Adrenal gland (tissue), 12 donors: ENCODE results near the gene TIMP3. TPM values are rescaled to one million over a fixed set of nuclear protein-coding genes. Genes with fewer than 3 reads are reported as not detected.
A peak's percentile ranks its signal among the peaks of the same experiment; 100 is the strongest.

Source experiments
- DNase-seq, 7 donors: peaks; one replicate each; pipeline ENCODE4 v3.0.0-alpha.2; 2019 to 2020
- H3K27ac ChIP-seq, 5 donors: fragments of 200-600 bp; sonication (generic) in 4 of 5; 1 replicate in 3 of 5; 2 replicates in 2 of 5; pipeline versions ENCODE4 v1.5.1 to v1.8.0; 2016 to 2020; ENCODE audit warnings: mild to moderate bottlenecking in 1 of 5
- H3K27me3 ChIP-seq: fragments of 200-600 bp; 2 replicates; pipeline ENCODE4 v1.8.0; 2021
- H3K36me3 ChIP-seq, 2 donors: fragments of 200-600 bp; replicated peaks in 1 of 2; 1 replicate in 1 of 2; 2 replicates in 1 of 2; pipeline versions ENCODE4 v1.5.1 to v1.8.0; 2018 to 2022
- H3K4me1 ChIP-seq, 2 donors: fragments of 200-600 bp; replicated peaks in 1 of 2; 1 replicate in 1 of 2; 2 replicates in 1 of 2; pipeline versions ENCODE4 v1.5.1 to v1.8.0; 2018 to 2021
- H3K4me3 ChIP-seq, 4 donors: fragments of 200-600 bp; sonication (generic) in 3 of 4; one replicate each; pipeline ENCODE4 v1.5.1; 2016 to 2018
- H3K9me3 ChIP-seq, 3 donors: fragments of 200-600 bp; sonication (generic) in 1 of 3; replicated peaks in 1 of 3; 1 replicate in 2 of 3; 2 replicates in 1 of 3; pipeline versions ENCODE4 v1.5.1 to v1.8.0; 2016 to 2021
- POLR2A ChIP-seq, 2 donors: fragments of 450-650 bp; IDR thresholded peaks; one replicate each; pipeline ENCODE4 v1.6.1; 2017; ENCODE audit warnings: antibody characterized with exemption in 2 of 2, mild to moderate bottlenecking in 2 of 2, moderate library complexity in 1 of 2
- WGBS, 4 donors: extraction: QIAGEN DNeasy Blood & Tissue Kit in 2 of 4; methylation state at CpG; one replicate each; pipeline versions ENCODE4 v1.1.5 to v1.1.7; 2013 to 2017; 5-methylcytosine and 5-hydroxymethylcytosine counted together
- intact Hi-C, 2 donors: fragments of 100-400 bp; cut with DNase I; formaldehyde crosslinking; loops; one replicate each; pipeline versions ENCODE4 v1.14.1 to v1.15.0; 2022 to 2023
- polyA plus RNA-seq, 3 donors: library from polyadenylated mRNA; stranded (reverse); fragments of 200-250 nt in 2 of 3; fragments of 350-450 nt in 1 of 3; fragmentation: Illumina TruSeq in 1 of 3; extraction: RNeasy Lipid Tissue Mini Kit (QIAGEN cat#74804) in 1 of 3; gene quantifications; one replicate each; pipeline ENCODE4 v1.2.3, GENCODE V29; 2013 to 2014
- total RNA-seq, 9 donors: library from RNA; depleted of rRNA in 4 of 9; stranded (reverse); fragments of >200 nt in 4 of 9; fragments of 120-200 nt in 1 of 9; fragmentation: NEBNext Ultra II Directional in 1 of 9; extraction: Animal tissue kit (Norgen Biotek cat#: 25700) in 1 of 9; gene quantifications; one replicate each; pipeline versions ENCODE4 v1.1.0 to v1.2.4, GENCODE V29; 2013 to 2023
- TF ChIP-seq, protein P1 (sequence below), 6 experiments: fragments of 450-650 bp in 4 of 6; fragments of 200-600 bp in 2 of 6; sonication (generic) in 1 of 6; IDR thresholded peaks; 1 replicate in 5 of 6; 2 replicates in 1 of 6; pipeline versions ENCODE4 v1.5.1 to v1.8.0; 2016 to 2021; ENCODE audit warnings: antibody characterized with exemption in 6 of 6, mild to moderate bottlenecking in 2 of 6, moderate library complexity in 1 of 6
- donor health status: healthy with polysubstance abuse.
- donor health status: Bipolar disorder and iron deficiency.
- donor health status: DM: yes; HTN: yes; CAD: no.
- donor health status: DM: no; HTN: no; CAD: no.
- donor health status: DM: no; HTN: no; CAD: no.
- donor health status: DM: yes; HTN: yes; CAD: no.

TIMP3 gene
- total and polyA plus RNA-seq, 12 donors: 78.0 to 677 (median 334) TPM

DNA sequence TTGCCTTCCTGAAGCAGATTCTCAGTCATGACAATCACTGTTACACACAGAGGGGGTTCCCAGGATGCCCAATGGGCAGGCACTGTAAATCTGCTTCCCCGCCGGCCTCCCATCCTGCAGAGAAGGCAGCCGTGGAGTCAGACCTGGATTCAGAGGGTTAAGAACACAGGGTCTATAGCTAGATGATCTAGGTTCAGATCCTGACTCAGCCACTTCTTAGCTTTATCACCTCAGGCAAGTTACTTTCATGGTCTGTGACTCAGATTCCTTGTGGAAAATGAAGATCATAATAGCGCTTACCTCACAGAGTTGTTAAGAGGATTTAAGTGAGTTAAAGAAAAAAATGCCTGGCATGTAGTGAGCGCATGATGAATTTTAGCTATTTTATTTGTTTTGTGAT lies 95.9 kb downstream of the TIMP3 start:
- Histone ChIP-seq H3K36me3 (no peaks in the 10 kb centered on the region), H3K4me1 (no peaks in the 10 kb centered on the region), H3K27me3 (no peaks in the 10 kb centered on the region), H3K9me3 (no peaks in the 10 kb centered on the region), H3K27ac (no peak overlapping the region), H3K4me3 (no peak overlapping the region)
- TF ChIP-seq, protein P1, sequence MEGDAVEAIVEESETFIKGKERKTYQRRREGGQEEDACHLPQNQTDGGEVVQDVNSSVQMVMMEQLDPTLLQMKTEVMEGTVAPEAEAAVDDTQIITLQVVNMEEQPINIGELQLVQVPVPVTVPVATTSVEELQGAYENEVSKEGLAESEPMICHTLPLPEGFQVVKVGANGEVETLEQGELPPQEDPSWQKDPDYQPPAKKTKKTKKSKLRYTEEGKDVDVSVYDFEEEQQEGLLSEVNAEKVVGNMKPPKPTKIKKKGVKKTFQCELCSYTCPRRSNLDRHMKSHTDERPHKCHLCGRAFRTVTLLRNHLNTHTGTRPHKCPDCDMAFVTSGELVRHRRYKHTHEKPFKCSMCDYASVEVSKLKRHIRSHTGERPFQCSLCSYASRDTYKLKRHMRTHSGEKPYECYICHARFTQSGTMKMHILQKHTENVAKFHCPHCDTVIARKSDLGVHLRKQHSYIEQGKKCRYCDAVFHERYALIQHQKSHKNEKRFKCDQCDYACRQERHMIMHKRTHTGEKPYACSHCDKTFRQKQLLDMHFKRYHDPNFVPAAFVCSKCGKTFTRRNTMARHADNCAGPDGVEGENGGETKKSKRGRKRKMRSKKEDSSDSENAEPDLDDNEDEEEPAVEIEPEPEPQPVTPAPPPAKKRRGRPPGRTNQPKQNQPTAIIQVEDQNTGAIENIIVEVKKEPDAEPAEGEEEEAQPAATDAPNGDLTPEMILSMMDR (IDR thresholded peaks at IDR 0.05): no peak
- no peak for TF ChIP-seq POLR2A (IDR thresholded peaks at IDR 0.05)
- WGBS, 4 donors: 89 to 99% (median 95%) methylated on average over 5 of the region's 5 CpGs
- intact Hi-C loops: no loop called here
- DNase-seq: no peak

DNA sequence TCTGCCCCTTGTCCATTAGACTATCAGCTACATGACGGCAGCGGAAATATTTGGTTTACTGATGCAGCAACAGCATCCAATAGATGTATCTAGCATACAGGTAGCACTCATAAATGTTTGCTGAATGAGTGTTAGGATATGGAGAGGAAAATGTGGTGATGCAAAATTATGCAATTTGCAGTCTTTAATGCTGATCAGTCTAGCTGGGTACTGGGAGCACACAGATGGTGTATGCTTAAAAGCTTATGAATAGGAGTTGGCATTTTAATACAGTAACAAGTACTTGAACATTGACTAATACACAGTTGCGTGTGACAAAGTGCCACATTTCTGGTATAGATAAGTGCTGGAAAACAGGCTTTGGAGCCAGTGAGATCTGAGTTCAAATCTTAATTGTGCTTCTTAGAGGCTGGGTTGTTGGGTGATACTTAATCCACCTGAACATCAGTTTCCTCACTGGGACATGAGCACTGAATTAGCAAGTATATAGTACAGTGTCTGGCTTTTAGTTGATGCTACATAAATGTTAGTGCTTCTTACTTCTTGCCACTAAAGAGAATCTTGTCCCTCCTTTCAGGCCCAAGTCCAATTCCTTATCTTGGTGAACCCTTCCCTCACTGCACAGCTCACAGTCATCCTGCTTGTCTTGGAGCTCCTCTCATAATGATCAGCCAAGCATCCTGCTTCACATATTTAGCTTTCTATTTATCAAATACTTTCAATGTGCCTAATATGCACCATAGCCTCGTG lies 99.6 kb downstream of the TIMP3 start:
- Histone ChIP-seq H3K4me3 (no peak overlapping the region), H3K9me3 (no peaks in the 10 kb centered on the region), H3K4me1 (peaks cover 0 to 15% of the 10 kb centered on the region in 2 donors), H3K27ac (no peak overlapping the region), H3K27me3 (no peaks in the 10 kb centered on the region), H3K36me3 (no peaks in the 10 kb centered on the region)
- TF ChIP-seq POLR2A (IDR thresholded peaks at IDR 0.05): no peak
- TF ChIP-seq, protein P1 (IDR thresholded peaks at IDR 0.05): no peak
- intact Hi-C loops: no loop called here
- WGBS, 4 donors: 85 to 89% (median 87%) methylated on average over 4 of the region's 4 CpGs
- DNase-seq: no peak

DNA sequence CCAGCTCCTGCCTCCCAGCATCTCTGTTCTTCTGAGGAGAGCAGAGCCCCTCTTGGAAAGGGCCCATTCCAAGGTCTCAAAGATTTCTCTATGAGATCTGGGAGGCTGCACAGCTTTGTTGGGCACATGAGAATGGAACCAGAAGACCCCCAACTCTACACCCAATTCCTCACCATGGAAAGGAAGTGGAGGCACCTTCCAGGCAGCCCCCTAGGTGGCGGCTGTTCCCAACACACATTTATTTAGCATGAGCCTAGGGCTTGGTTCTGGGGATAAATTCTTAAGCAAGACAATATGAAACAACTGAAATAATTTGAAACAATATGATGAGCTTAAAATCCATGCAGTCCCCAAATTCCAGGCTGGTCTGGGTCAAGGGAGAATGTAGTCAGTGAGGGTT lies 100.4 kb downstream of the TIMP3 start:
- WGBS, 4 donors: 0 to 95% (median 30%) methylated on average over 1 of the region's 1 CpG
- no peak overlapping the region for H3K4me3 ChIP-seq
- no peak for TF ChIP-seq POLR2A (IDR thresholded peaks at IDR 0.05)
- TF ChIP-seq, protein P1 (IDR thresholded peaks at IDR 0.05): no peak
- H3K4me1 ChIP-seq: peaks cover 0 to 17% of the 10 kb centered on the region in 2 donors
- H3K36me3 ChIP-seq: no peaks in the 10 kb centered on the region
- no peaks in the 10 kb centered on the region for H3K27me3 ChIP-seq
- intact Hi-C loops: no loop called here
- H3K9me3 ChIP-seq: no peaks in the 10 kb centered on the region
- no peak overlapping the region for H3K27ac ChIP-seq
- no peak for DNase-seq

DNA sequence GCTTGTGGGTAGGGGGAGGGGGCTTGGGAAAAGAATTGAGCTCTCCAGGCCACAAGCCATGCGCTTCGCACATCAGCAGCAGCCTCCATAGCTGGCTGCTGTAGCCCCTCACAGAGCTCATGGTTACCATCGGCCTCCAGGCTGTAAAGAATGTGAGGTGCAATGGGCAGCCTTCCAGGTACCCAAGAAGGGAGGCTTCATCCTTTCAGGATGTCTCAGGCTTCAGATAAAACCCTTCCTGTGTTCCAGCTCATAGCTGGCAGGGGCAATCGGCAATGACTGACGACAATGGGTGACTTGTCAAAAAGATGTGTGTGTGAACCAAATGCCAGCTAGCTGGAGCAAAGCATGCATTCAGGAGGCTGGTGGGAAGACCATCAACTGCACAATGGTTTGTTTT lies 102.0 kb downstream of the TIMP3 start:
- DNase-seq: peak in 1 of 7 donors; percentile 48
- H3K36me3 ChIP-seq: no peaks in the 10 kb centered on the region
- no peaks in the 10 kb centered on the region for H3K9me3 ChIP-seq
- H3K27ac ChIP-seq: no peak overlapping the region
- intact Hi-C loops: no loop called here
- no peak overlapping the region for H3K4me3 ChIP-seq
- WGBS, 4 donors: 81 to 90% (median 84%) methylated on average over 4 to 5 of the region's 5 CpGs
- H3K27me3 ChIP-seq: no peaks in the 10 kb centered on the region
- peaks cover 0 to 17% of the 10 kb centered on the region in 2 donors for H3K4me1 ChIP-seq
- TF ChIP-seq POLR2A (IDR thresholded peaks at IDR 0.05): no peak
- TF ChIP-seq, protein P1 (IDR thresholded peaks at IDR 0.05): no peak
